Keratinocyte (primary cell): Measurements from ENCODE around the gene VPS13C. TPM values are rescaled to one million over a fixed set of nuclear protein-coding genes. Genes with fewer than 3 reads are reported as not detected.

Experiments
- DNase-seq: peaks from one replicate; pipeline ENCODE4 v3.0.0-alpha.2; 2011; ENCODE audit warnings: low read depth, missing footprints, low spot score
- FAIRE-seq: peaks from 2 replicates; lab custom pipeline; 2011; peaks lifted over from hg19 to GRCh38; lab: Jason Lieb, UNC
- H2AFZ ChIP-seq: 2 replicates; pipeline ENCODE4 v1.6.0; 2012; ENCODE audit warnings: low read length, control low read depth, inconsistent platforms; ENCODE audit not compliant: control insufficient read depth
- H3K27ac ChIP-seq: 2 replicates; pipeline ENCODE4 v1.5.1; 2011; ENCODE audit warnings: low read length; ENCODE audit not compliant: control insufficient read depth, insufficient read depth
- H3K27me3 ChIP-seq: 3 replicates; pipeline ENCODE4 v1.6.0; 2011; ENCODE audit warnings: low read length; ENCODE audit not compliant: control insufficient read depth, insufficient read depth; ENCODE audit errors: extremely low read depth
- H3K36me3 ChIP-seq, 2 experiments: 2 replicates in 1 of 2; 3 replicates in 1 of 2; pipeline ENCODE4 v1.5.1; 2011; ENCODE audit warnings: low read length in 2 of 2, mild to moderate bottlenecking in 1 of 2; ENCODE audit not compliant: control insufficient read depth in 2 of 2, insufficient read depth in 2 of 2; ENCODE audit errors: extremely low read depth in 1 of 2
- H3K4me1 ChIP-seq: 3 replicates; pipeline ENCODE4 v1.5.1; 2011; ENCODE audit warnings: low read length; ENCODE audit not compliant: control insufficient read depth, insufficient read depth; ENCODE audit errors: extremely low read depth
- H3K4me2 ChIP-seq: 3 replicates; pipeline ENCODE4 v1.6.0; 2011; ENCODE audit warnings: low read depth, low read length; ENCODE audit not compliant: control insufficient read depth, insufficient read depth; ENCODE audit errors: extremely low read depth
- H3K4me3 ChIP-seq, 3 experiments: fragments of 200-600 bp in 1 of 3; sonication (generic) in 1 of 3; 2 replicates in 2 of 3; 3 replicates in 1 of 3; pipeline ENCODE4 v1.5.1; 2011 to 2016; ENCODE audit warnings: low read length in 3 of 3, mild to moderate bottlenecking in 3 of 3, control low read depth in 2 of 3, inconsistent platforms in 1 of 3, low read depth in 1 of 3, mixed read lengths in 1 of 3, mixed run types in 1 of 3, moderate library complexity in 1 of 3; ENCODE audit not compliant: control insufficient read depth in 2 of 3, insufficient read depth in 2 of 3; ENCODE audit errors: extremely low read depth in 1 of 3
- H3K79me2 ChIP-seq: 2 replicates; pipeline ENCODE4 v1.6.0; 2012; ENCODE audit warnings: low read length; ENCODE audit not compliant: control insufficient read depth, insufficient read depth
- H3K9ac ChIP-seq: 3 replicates; pipeline ENCODE4 v1.6.0; 2011; ENCODE audit warnings: low read length; ENCODE audit not compliant: control insufficient read depth, insufficient read depth; ENCODE audit errors: extremely low read depth
- H3K9me1 ChIP-seq: 3 replicates; pipeline ENCODE4 v1.6.0; 2011; ENCODE audit warnings: low read length; ENCODE audit not compliant: control insufficient read depth, insufficient read depth; ENCODE audit errors: extremely low read depth
- H3K9me3 ChIP-seq: 2 replicates; pipeline ENCODE4 v1.5.1; 2012; ENCODE audit warnings: low read depth, low read length; ENCODE audit not compliant: control insufficient read depth
- H4K20me1 ChIP-seq: 3 replicates; pipeline ENCODE4 v1.6.0; 2011; ENCODE audit warnings: low read length; ENCODE audit not compliant: control insufficient read depth, insufficient read depth; ENCODE audit errors: extremely low read depth
- EZH2 ChIP-seq: IDR thresholded peaks from one replicate; pipeline ENCODE4 v1.6.1; 2012; ENCODE audit warnings: inconsistent platforms, mild to moderate bottlenecking, low read length, moderate library complexity
- dilution Hi-C: fragments of 300-500 bp; cut with MboI; formaldehyde crosslinking; loops from one replicate; pipeline ENCODE4 v1.7.0; 2020; ENCODE audit warnings: low sequenced_read_pairs; ENCODE audit not compliant: extremely low pct_ligation_motif_present
- polyA plus RNA-seq, 5 experiments: library from polyadenylated mRNA; depleted of rRNA in 3 of 5; stranded (reverse) in 3 of 5; stranded (forward) in 1 of 5; unstranded in 1 of 5; fragments of >200 nt; gene quantifications; 1 replicate in 1 of 5; 2 replicates in 3 of 5; 3 replicates in 1 of 5; pipeline versions ENCODE4 v1.2.1 to v1.2.3, GENCODE V29; 2011 to 2012; ENCODE audit warnings: missing spikeins in 2 of 5, low read depth in 1 of 5, low replicate concordance in 1 of 5
- TF ChIP-seq, protein P1 (sequence below), 3 experiments: IDR thresholded peaks in 1 of 3; conservative IDR thresholded peaks in 1 of 3; optimal IDR thresholded peaks in 1 of 3; 2 replicates in 2 of 3; 3 replicates in 1 of 3; pipeline versions ENCODE3 to v1.5.1; 2011; ENCODE audit warnings: low read length in 3 of 3, mild to moderate bottlenecking in 3 of 3, moderate library complexity in 2 of 3, control low read depth in 1 of 3, inconsistent platforms in 1 of 3; ENCODE audit not compliant: insufficient read depth in 2 of 3; ENCODE audit errors: extremely low read depth in 1 of 3

The VPS13C gene
- polyA plus RNA-seq, 1 donor (not counting 4 experiments of a cell fraction or from before 2014, with no cell fraction given) = 13.5 TPM

DNA sequence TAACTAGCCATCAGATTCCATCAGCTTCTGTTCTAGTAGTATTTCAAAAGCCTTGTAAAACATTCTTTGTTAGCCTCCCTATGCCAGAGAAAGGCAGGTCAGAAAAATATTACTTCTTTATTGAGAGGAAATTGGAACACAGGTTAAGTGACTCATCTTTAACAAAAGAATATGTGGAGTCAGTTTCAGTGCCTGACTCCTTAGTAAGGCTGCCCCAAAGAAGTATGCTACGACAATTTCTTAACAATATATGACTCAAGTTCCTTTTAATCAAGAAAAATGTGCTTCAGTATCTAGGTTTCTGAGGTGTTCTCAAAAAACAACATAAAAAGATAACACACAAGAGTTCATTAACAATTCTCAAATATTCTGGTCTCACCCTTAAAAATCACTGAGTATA, 139.2 kb downstream of the VPS13C start:
- peaks cover 0 to 4% of the 10 kb centered on the region in 2 experiments for H3K36me3 ChIP-seq
- FAIRE-seq (no peak), DNase-seq (no peak)

DNA sequence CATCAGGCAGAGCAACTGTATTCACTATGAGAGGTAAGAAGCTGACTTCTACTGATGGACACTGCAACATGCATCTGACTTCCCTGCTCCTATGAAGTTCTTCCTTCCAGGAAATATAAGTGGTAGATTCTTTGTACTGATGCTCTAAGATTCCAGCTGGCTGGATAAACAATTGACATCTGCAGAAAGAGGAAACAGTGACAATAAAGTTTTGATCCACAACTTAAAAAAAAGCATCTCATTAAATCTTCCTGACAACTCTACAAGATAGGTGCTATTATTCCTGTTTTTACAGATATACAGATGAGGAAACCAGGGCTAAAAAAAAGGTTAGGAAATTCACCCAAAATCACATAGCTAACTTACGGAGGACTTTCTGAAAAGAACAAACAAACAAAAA, 142.8 kb downstream of the VPS13C start:
- Histone ChIP-seq H3K27ac (no peak overlapping the region), H3K79me2 (no peaks in the 10 kb centered on the region), H2AFZ (no peak overlapping the region), H3K4me2 (no peak overlapping the region), H3K9me1 (no peaks in the 10 kb centered on the region), H3K4me1 (no peaks in the 10 kb centered on the region), H3K4me3 (no peak overlapping the region), H4K20me1 (no peaks in the 10 kb centered on the region), H3K27me3 (no peaks in the 10 kb centered on the region), H3K36me3 (peaks cover 3 to 8% of the 10 kb centered on the region in 2 experiments), H3K9ac (no peak overlapping the region), H3K9me3 (no peaks in the 10 kb centered on the region)
- TF ChIP-seq, protein P1, sequence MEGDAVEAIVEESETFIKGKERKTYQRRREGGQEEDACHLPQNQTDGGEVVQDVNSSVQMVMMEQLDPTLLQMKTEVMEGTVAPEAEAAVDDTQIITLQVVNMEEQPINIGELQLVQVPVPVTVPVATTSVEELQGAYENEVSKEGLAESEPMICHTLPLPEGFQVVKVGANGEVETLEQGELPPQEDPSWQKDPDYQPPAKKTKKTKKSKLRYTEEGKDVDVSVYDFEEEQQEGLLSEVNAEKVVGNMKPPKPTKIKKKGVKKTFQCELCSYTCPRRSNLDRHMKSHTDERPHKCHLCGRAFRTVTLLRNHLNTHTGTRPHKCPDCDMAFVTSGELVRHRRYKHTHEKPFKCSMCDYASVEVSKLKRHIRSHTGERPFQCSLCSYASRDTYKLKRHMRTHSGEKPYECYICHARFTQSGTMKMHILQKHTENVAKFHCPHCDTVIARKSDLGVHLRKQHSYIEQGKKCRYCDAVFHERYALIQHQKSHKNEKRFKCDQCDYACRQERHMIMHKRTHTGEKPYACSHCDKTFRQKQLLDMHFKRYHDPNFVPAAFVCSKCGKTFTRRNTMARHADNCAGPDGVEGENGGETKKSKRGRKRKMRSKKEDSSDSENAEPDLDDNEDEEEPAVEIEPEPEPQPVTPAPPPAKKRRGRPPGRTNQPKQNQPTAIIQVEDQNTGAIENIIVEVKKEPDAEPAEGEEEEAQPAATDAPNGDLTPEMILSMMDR (optimal IDR thresholded peaks at IDR 0.05 in 1 of 3, IDR thresholded peaks at IDR 0.05 in 1 of 3, conservative IDR thresholded peaks at IDR 0.05 in 1 of 3; ENCODE audit: extremely low read depth in 1 of 3, insufficient read depth in 2 of 3, low read length in 3 of 3) = no peak
- TF ChIP-seq EZH2 = no peak
- FAIRE-seq (no peak), DNase-seq (no peak)
- dilution Hi-C loops = no loop called here

More for the DNA sequence above, 139.2 kb downstream of the VPS13C start:
- H3K4me3 ChIP-seq = no peak overlapping the region
- no peak overlapping the region for H2AFZ ChIP-seq
- H3K9ac ChIP-seq = no peak overlapping the region
- H3K79me2 ChIP-seq = no peaks in the 10 kb centered on the region
- no peak overlapping the region for H3K27ac ChIP-seq
- H3K9me1 ChIP-seq = no peaks in the 10 kb centered on the region
- H3K27me3 ChIP-seq = no peaks in the 10 kb centered on the region
- no peaks in the 10 kb centered on the region for H4K20me1 ChIP-seq
- H3K9me3 ChIP-seq = no peaks in the 10 kb centered on the region
- TF ChIP-seq, protein P1 (optimal IDR thresholded peaks at IDR 0.05 in 1 of 3, IDR thresholded peaks at IDR 0.05 in 1 of 3, conservative IDR thresholded peaks at IDR 0.05 in 1 of 3; ENCODE audit: extremely low read depth in 1 of 3, insufficient read depth in 2 of 3, low read length in 3 of 3) = no peak
- no peak for TF ChIP-seq EZH2
- no peaks in the 10 kb centered on the region for H3K4me1 ChIP-seq
- H3K4me2 ChIP-seq = no peak overlapping the region
- dilution Hi-C loops = no loop called here
